DND-41 (cell line): Measurements from ENCODE around the gene PHOSPHO2.
A peak's percentile ranks its signal among the peaks of the same experiment; 100 is the strongest.
"Not testable (repeated sequence)": the region's sequence is repeated elsewhere in the genome, so short reads cannot be mapped to it uniquely, and the experiment has no call there.

Experiments used
- ATAC-seq: fragments of 200-7000 bp; cut with Tn5 transposase; 3 replicates; pipeline ENCODE4 v1.9.1; 2021; ENCODE audit warnings: low read depth; ENCODE audit not compliant: insufficient read depth
- DNase-seq: peaks from one replicate; pipeline ENCODE4 v3.0.0-alpha.2; 2020
- H2AFZ ChIP-seq: 2 replicates; pipeline ENCODE4 v1.6.0; 2012; ENCODE audit warnings: low read depth, low read length
- H3K27ac ChIP-seq: 2 replicates; pipeline ENCODE4 v1.5.1; 2012; ENCODE audit warnings: low read length, inconsistent platforms
- H3K27me3 ChIP-seq: fragments of 200-600 bp; sonication (generic); 2 replicates; pipeline ENCODE4 v1.6.0; 2012; ENCODE audit warnings: low read length, mild to moderate bottlenecking, inconsistent platforms; ENCODE audit not compliant: insufficient read depth, poor library complexity
- H3K36me3 ChIP-seq: 2 replicates; pipeline ENCODE4 v1.5.1; 2012; ENCODE audit warnings: low read length, inconsistent platforms; ENCODE audit not compliant: insufficient read depth
- H3K4me1 ChIP-seq: 2 replicates; pipeline ENCODE4 v1.5.1; 2012; ENCODE audit warnings: mild to moderate bottlenecking, low read length; ENCODE audit not compliant: insufficient read depth
- H3K4me2 ChIP-seq: 2 replicates; pipeline ENCODE4 v1.6.0; 2012; ENCODE audit warnings: mild to moderate bottlenecking, moderate library complexity, low read length, inconsistent platforms; ENCODE audit not compliant: insufficient read depth
- H3K4me3 ChIP-seq, 2 experiments: fragments of 200-600 bp in 1 of 2; shearing (Covaris generic) in 1 of 2; 2 replicates each; pipeline ENCODE4 v1.5.1; 2012 to 2016; ENCODE audit warnings: inconsistent platforms in 2 of 2, low read length in 2 of 2, mild to moderate bottlenecking in 2 of 2, low read depth in 1 of 2, moderate library complexity in 1 of 2
- H3K79me2 ChIP-seq: 2 replicates; pipeline ENCODE4 v1.6.0; 2012; ENCODE audit warnings: low read length, inconsistent platforms; ENCODE audit not compliant: insufficient read depth
- H3K9ac ChIP-seq: 2 replicates; pipeline ENCODE4 v1.6.0; 2012; ENCODE audit warnings: low read depth, mild to moderate bottlenecking, inconsistent platforms, low read length, moderate library complexity
- H3K9me3 ChIP-seq: 2 replicates; pipeline ENCODE4 v1.5.1; 2012; ENCODE audit warnings: low read length, moderate library complexity, mild to moderate bottlenecking, inconsistent platforms; ENCODE audit not compliant: insufficient read depth, severe bottlenecking
- H4K20me1 ChIP-seq: 2 replicates; pipeline ENCODE4 v1.6.0; 2012; ENCODE audit warnings: low read length; ENCODE audit not compliant: insufficient read depth
- EZH2 ChIP-seq: IDR thresholded peaks from 3 replicates; pipeline ENCODE4 v1.6.1; 2012; ENCODE audit warnings: borderline replicate concordance, low read depth, mild to moderate bottlenecking, moderate library complexity, low read length, inconsistent platforms; ENCODE audit not compliant: severe bottlenecking
- TF ChIP-seq, protein P1 (sequence below): IDR thresholded peaks from 2 replicates; pipeline ENCODE4 v1.5.1; 2012; ENCODE audit warnings: borderline replicate concordance, low read length, moderate library complexity, mild to moderate bottlenecking; ENCODE audit not compliant: poor library complexity, severe bottlenecking; ENCODE audit errors: extremely low read depth

The PHOSPHO2 gene

DNA sequence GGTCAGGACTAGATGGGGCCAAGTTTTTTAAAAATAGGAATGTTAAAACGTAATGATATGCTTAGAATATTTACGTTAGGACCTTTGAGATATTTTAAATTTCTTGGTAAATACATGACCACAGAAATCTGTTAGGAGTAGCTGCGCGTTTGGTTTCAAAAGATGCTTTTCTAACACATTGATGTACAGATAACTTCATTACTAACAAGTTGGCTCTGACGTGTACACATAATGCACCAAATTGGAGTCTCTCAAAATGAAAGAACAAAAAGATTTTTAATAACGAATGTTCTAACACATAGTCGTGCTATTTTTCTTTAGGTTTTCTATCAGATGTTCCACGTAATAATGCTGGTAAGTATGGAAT is 608 bp downstream of the PHOSPHO2 start:
- no peak for TF ChIP-seq EZH2
- TF ChIP-seq, protein P1, sequence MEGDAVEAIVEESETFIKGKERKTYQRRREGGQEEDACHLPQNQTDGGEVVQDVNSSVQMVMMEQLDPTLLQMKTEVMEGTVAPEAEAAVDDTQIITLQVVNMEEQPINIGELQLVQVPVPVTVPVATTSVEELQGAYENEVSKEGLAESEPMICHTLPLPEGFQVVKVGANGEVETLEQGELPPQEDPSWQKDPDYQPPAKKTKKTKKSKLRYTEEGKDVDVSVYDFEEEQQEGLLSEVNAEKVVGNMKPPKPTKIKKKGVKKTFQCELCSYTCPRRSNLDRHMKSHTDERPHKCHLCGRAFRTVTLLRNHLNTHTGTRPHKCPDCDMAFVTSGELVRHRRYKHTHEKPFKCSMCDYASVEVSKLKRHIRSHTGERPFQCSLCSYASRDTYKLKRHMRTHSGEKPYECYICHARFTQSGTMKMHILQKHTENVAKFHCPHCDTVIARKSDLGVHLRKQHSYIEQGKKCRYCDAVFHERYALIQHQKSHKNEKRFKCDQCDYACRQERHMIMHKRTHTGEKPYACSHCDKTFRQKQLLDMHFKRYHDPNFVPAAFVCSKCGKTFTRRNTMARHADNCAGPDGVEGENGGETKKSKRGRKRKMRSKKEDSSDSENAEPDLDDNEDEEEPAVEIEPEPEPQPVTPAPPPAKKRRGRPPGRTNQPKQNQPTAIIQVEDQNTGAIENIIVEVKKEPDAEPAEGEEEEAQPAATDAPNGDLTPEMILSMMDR = no peak
- DNase-seq = no peak
- Histone ChIP-seq H3K4me3 (peak overlapping the region; percentile 66 to 74), H3K4me2 (peak overlapping the region; percentile 96), H3K79me2 (no peaks in the 10 kb centered on the region), H3K27ac (peak overlapping the region; percentile 64), H3K9ac (peak overlapping the region; percentile 63), H3K9me3 (no peaks in the 10 kb centered on the region), H4K20me1 (no peaks in the 10 kb centered on the region), H3K36me3 (peaks cover 7% of the 10 kb centered on the region; the same call in 1 of the 2 replicates), H2AFZ (peak overlapping the region; percentile 91), H3K27me3 (no peaks in the 10 kb centered on the region), H3K4me1 (peaks cover 22% of the 10 kb centered on the region)
- ATAC-seq = no peak

DNA sequence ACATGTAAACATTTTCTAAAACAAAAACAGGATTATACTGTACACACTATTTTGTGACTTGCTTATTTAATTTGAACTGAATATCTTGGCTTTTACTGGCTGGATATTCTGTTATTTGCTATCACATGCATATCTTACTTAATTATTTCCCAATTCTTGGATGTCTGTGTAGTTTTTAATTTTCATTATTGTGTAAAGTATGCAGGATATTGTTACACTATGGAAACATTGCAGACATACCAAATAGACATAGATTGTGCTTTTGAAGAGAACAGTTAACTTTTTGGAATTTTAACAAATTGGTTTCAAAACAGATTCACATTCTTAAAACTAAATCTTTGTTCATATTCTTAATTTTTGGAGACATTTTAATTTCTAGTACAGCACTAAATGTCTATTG is 2.1 kb downstream of the PHOSPHO2 start:
- Histone ChIP-seq H3K27ac (no peak overlapping the region), H3K4me3 (no peak overlapping the region), H3K36me3 (peaks cover 7% of the 10 kb centered on the region; the same call in 1 of the 2 replicates), H3K9me3 (no peaks in the 10 kb centered on the region), H2AFZ (no peak overlapping the region), H3K27me3 (no peaks in the 10 kb centered on the region), H3K9ac (no peak overlapping the region), H3K4me2 (no peak overlapping the region), H4K20me1 (no peaks in the 10 kb centered on the region), H3K4me1 (peaks cover 22% of the 10 kb centered on the region), H3K79me2 (no peaks in the 10 kb centered on the region)
- no peak for TF ChIP-seq EZH2
- TF ChIP-seq, protein P1 = no peak
- DNase-seq (no peak), ATAC-seq (no peak)

DNA sequence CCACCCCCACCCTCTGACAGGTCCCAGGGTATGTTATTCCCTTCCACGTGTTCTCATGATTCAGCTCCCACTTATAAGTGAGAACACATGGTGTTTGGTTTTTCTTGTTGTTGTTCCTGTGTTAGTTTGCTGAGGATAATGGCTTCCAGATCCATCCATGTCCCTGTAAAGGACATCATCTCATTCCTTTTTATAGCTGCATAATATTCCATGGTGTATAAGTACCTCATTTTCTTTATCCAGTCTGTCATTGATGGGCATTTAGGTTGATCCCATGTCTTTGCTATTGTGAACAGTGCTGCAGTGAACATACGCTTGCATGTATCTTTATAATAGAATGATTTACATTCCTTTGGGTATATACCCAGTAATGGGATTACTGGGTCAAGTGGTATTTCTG is 4.9 kb downstream of the PHOSPHO2 start:
- H2AFZ ChIP-seq, H3K9me3 ChIP-seq, H3K4me2 ChIP-seq, H3K79me2 ChIP-seq, H3K9ac ChIP-seq, DNase-seq, H3K4me3 ChIP-seq, H3K36me3 ChIP-seq, H3K27ac ChIP-seq, H4K20me1 ChIP-seq, ATAC-seq, H3K27me3 ChIP-seq: not testable (repeated sequence)
- peaks cover 12% of the 10 kb centered on the region for H3K4me1 ChIP-seq

DNA sequence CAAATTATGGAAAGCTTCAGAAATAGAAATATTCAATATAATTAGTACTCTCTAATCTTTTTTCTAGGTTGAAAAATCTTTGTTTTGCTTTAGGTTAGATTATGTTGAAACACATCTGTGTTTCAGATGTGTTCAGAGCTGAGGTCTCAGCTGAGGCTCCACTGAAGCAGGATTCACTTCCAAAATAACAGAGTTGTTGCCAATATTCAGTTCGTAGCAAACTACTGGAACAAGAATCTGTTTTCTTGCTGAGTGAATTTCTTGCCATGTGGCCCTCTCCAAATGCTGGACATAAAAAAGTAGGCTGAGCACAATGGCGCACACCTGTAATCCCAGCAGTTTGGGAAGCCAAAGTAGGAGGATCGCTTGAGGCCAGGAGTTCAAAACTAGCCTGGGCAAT is 8.7 kb downstream of the PHOSPHO2 start:
- DNase-seq (no peak), ATAC-seq (no peak)
- no peak for TF ChIP-seq EZH2
- TF ChIP-seq, protein P1 = no peak
- H3K9ac ChIP-seq = no peak overlapping the region
- peaks cover 7% of the 10 kb centered on the region; the same call in 1 of the 2 replicates for H3K36me3 ChIP-seq
- no peak overlapping the region for H2AFZ ChIP-seq
- no peak overlapping the region for H3K27ac ChIP-seq
- H3K79me2 ChIP-seq = no peaks in the 10 kb centered on the region
- no peaks in the 10 kb centered on the region for H3K4me1 ChIP-seq
- H3K9me3 ChIP-seq = no peaks in the 10 kb centered on the region
- H3K4me3 ChIP-seq = no peak overlapping the region
- H3K4me2 ChIP-seq = no peak overlapping the region
- no peaks in the 10 kb centered on the region for H3K27me3 ChIP-seq
- no peaks in the 10 kb centered on the region for H4K20me1 ChIP-seq
